Osteocyte (in vitro differentiated cells): ENCODE results near the gene SYNDIG1. TPM values are rescaled to one million over a fixed set of nuclear protein-coding genes. Genes with fewer than 3 reads are reported as not detected.

ENCODE experiments used
- DNase-seq: peaks from one replicate; pipeline ENCODE4 v3.0.0; 2021; ENCODE audit warnings: mixed read lengths; ENCODE audit not compliant: unreplicated experiment; ENCODE audit errors: extremely low spot score
- H3K27ac Mint-ChIP-seq: one replicate; pipeline ENCODE4 v1.8.0; 2021; ENCODE audit warnings: mild to moderate bottlenecking, mixed read lengths; ENCODE audit not compliant: unreplicated experiment
- H3K27me3 Mint-ChIP-seq: one replicate; pipeline ENCODE4 v1.8.0; 2021; ENCODE audit warnings: mixed read lengths; ENCODE audit not compliant: unreplicated experiment
- H3K36me3 Mint-ChIP-seq: one replicate; pipeline ENCODE4 v1.8.0; 2021; ENCODE audit warnings: mixed read lengths; ENCODE audit not compliant: unreplicated experiment
- H3K4me1 Mint-ChIP-seq: one replicate; pipeline ENCODE4 v1.8.0; 2021; ENCODE audit warnings: mixed read lengths; ENCODE audit not compliant: unreplicated experiment
- H3K4me3 Mint-ChIP-seq: one replicate; pipeline ENCODE4 v1.8.0; 2021; ENCODE audit warnings: mild to moderate bottlenecking, moderate library complexity, mixed read lengths; ENCODE audit not compliant: unreplicated experiment
- H3K9me3 Mint-ChIP-seq: one replicate; pipeline ENCODE4 v1.8.0; 2021; ENCODE audit warnings: mixed read lengths; ENCODE audit not compliant: unreplicated experiment
- total RNA-seq: library from RNA; stranded (reverse); gene quantifications from 2 replicates; pipeline ENCODE4 v1.2.1, GENCODE V29; 2021
- TF ChIP-seq, protein P1 (sequence below): fragments of 200-600 bp; sonication (generic); IDR thresholded peaks from 2 replicates; pipeline ENCODE4 v1.5.0; 2021; ENCODE audit warnings: antibody characterized with exemption, mild to moderate bottlenecking, moderate library complexity

Gene SYNDIG1
- total RNA-seq, 1 donor from 2014 or later = 0.40 TPM

- H3K4me3 Mint-ChIP-seq = no peak overlapping the region
- no peak overlapping the region for H3K27ac Mint-ChIP-seq
- H3K27me3 Mint-ChIP-seq = no peaks in the 10 kb centered on the region
- TF ChIP-seq, protein P1, sequence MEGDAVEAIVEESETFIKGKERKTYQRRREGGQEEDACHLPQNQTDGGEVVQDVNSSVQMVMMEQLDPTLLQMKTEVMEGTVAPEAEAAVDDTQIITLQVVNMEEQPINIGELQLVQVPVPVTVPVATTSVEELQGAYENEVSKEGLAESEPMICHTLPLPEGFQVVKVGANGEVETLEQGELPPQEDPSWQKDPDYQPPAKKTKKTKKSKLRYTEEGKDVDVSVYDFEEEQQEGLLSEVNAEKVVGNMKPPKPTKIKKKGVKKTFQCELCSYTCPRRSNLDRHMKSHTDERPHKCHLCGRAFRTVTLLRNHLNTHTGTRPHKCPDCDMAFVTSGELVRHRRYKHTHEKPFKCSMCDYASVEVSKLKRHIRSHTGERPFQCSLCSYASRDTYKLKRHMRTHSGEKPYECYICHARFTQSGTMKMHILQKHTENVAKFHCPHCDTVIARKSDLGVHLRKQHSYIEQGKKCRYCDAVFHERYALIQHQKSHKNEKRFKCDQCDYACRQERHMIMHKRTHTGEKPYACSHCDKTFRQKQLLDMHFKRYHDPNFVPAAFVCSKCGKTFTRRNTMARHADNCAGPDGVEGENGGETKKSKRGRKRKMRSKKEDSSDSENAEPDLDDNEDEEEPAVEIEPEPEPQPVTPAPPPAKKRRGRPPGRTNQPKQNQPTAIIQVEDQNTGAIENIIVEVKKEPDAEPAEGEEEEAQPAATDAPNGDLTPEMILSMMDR = no peak
- peak; percentile 57 for DNase-seq
- peaks cover 12% of the 10 kb centered on the region for H3K4me1 Mint-ChIP-seq
- no peaks in the 10 kb centered on the region for H3K36me3 Mint-ChIP-seq
- H3K9me3 Mint-ChIP-seq = no peaks in the 10 kb centered on the region
Measured at GRCh38 chr20:24633521-24633920, 164.1 kb downstream of the SYNDIG1 start.

DNA sequence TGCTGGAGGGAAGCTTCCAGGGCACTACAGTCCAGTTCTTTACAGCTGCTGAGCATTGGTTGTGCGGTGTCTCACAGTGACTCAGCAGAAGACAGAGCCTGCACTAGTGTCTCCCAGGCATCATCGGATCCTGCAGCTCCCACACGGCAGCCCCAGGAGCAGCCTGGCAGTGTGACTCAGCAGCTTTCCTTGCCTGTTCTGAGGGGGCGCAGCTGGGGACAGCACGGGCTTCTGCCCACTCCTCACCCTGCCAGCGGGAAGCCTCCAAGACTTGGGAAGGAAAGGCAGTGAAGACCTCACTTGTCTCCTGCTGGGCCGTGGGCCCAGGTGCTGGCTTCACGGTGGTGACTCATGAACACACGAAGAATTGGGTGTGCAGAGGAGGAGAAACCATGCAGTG is 165.4 kb downstream of the SYNDIG1 start:
- Mint-ChIP-seq H3K4me3 (no peak overlapping the region), H3K27me3 (no peaks in the 10 kb centered on the region), H3K27ac (peak overlapping the region; percentile 83), H3K4me1 (peaks cover 12% of the 10 kb centered on the region), H3K36me3 (no peaks in the 10 kb centered on the region), H3K9me3 (no peaks in the 10 kb centered on the region)
- peak; percentile 80 for DNase-seq
- TF ChIP-seq, protein P1 = no peak

DNA sequence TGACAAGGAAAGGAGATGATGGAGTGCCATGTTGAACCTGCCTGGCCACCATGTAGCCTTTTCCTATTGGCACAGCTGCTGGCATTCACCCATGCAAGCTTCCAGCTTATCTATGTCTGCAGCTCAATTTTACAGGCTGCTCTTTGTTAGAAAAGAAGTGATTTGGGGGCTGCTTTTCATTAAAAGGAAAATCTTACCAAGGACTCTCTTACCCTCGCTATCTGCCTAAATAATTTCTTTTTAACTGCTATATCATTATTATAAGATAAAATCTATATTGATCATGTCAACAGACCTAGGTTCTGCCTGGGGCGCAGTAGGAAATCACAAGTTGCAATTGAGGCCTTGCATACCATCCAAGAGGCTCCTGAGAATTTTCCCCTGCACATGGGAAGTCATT is 167.2 kb downstream of the SYNDIG1 start:
- TF ChIP-seq, protein P1 = no peak
- H3K4me3 Mint-ChIP-seq = no peak overlapping the region
- no peaks in the 10 kb centered on the region for H3K9me3 Mint-ChIP-seq
- no peaks in the 10 kb centered on the region for H3K36me3 Mint-ChIP-seq
- peaks cover 12% of the 10 kb centered on the region for H3K4me1 Mint-ChIP-seq
- peaks cover 5% of the 10 kb centered on the region for H3K27me3 Mint-ChIP-seq
- no peak for DNase-seq
- H3K27ac Mint-ChIP-seq = no peak overlapping the region

DNA sequence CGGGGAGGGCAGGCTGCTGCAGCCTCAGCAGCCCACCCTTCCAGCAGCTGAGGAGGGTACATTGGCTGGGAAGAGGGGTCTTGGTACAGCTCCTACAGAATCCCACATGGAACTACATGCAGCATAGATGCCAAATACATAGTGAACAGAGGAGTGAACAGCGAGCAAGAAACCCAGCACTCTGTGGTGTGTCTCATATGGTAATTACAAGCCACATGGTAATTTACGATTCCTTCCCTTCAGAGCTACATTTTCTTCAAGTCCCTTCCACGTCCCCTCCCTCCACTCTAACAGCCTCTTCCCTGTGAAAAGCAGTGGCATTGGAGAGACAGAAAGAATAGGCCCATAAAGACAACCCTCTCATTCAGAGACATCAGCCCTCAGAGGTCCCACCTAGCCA is 167.7 kb downstream of the SYNDIG1 start:
- Mint-ChIP-seq H3K9me3 (no peaks in the 10 kb centered on the region), H3K27ac (no peak overlapping the region), H3K4me1 (peaks cover 12% of the 10 kb centered on the region), H3K4me3 (no peak overlapping the region), H3K36me3 (no peaks in the 10 kb centered on the region), H3K27me3 (peaks cover 5% of the 10 kb centered on the region)
- DNase-seq = no peak
- TF ChIP-seq, protein P1 = no peak

DNA sequence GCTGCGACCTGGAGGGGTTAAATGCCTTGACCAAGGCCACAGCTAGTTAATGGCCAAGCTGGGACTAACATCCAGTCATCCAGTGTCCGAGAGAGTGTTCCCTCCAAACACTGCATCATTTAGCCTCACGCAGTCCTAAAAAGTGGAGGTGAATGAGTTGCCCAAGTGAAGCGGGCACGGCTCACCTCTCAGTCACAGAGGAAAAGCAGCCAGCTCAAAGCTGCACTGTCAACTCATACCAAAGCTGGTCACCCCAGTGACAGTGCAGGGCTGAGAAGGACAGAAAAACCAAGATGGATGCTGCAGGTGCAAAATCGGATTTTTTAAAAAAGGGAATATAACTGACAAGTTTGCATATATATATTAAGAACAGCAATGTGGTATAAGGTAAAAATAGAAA is 168.5 kb downstream of the SYNDIG1 start:
- H3K4me3 Mint-ChIP-seq = no peak overlapping the region
- peak; percentile 62 for DNase-seq
- H3K4me1 Mint-ChIP-seq = peaks cover 12% of the 10 kb centered on the region
- no peaks in the 10 kb centered on the region for H3K36me3 Mint-ChIP-seq
- no peak overlapping the region for H3K27ac Mint-ChIP-seq
- TF ChIP-seq, protein P1 = no peak
- H3K27me3 Mint-ChIP-seq = peaks cover 5% of the 10 kb centered on the region
- H3K9me3 Mint-ChIP-seq = no peaks in the 10 kb centered on the region
